HT-29 (cell line): ENCODE measurements around the gene PDS5B. TPM values are rescaled to one million over a fixed set of nuclear protein-coding genes. Genes with fewer than 3 reads are reported as not detected.
A peak's percentile ranks its signal among the peaks of the same experiment; 100 is the strongest.
"Not testable (repeated sequence)": the region's sequence is repeated elsewhere in the genome, so short reads cannot be mapped to it uniquely, and the experiment has no call there.

Source experiments
- DNase-seq: peaks from one replicate; pipeline ENCODE4 v3.0.0-alpha.2; 2015; ENCODE audit warnings: low spot score
- total RNA-seq: library from RNA; depleted of rRNA; stranded (reverse); fragments of >200 nt; shearing (Covaris generic); gene quantifications from 2 replicates; pipeline ENCODE4 v1.2.3, GENCODE V29; 2014; rRNA removed

PDS5B gene
- total RNA-seq, result 20.3 and 21.0 TPM in 2 replicates

- peak; percentile 99 for DNase-seq
These were observed at the start of gene PDS5B for GRCh38 chr13:32586080-32586900. Gene PDS5B (plus strand): TSS chr13:32586452. CDS start chr13:32648773, 62,321 bp downstream.

- DNase-seq, result peak; percentile 16
These were observed 48.6 kb upstream of the PDS5B start for GRCh38 chr13:32537580-32538142.

GRCh38 chr13:32538143-32538620, 48.1 kb upstream of the PDS5B start:
- DNase-seq, result no peak

GRCh38 chr13:32538621-32539246, 47.5 kb upstream of the PDS5B start, which contains the start of gene N4BP2L2:
Gene N4BP2L2 (minus strand): TSS chr13:32538795. CDS start chr13:32537027, 1,768 bp downstream.
- peak; percentile 100 for DNase-seq

GRCh38 chr13:32542221-32542620, 44.0 kb upstream of the PDS5B start:
- no peak for DNase-seq

GRCh38 chr13:32545083-32545482, 41.2 kb upstream of the PDS5B start:
- no peak for DNase-seq

GRCh38 chr13:32548837-32549236, 37.4 kb upstream of the PDS5B start:
- no peak for DNase-seq

GRCh38 chr13:32549788-32550187, 36.5 kb upstream of the PDS5B start:
- no peak for DNase-seq

- no peak for DNase-seq
These were observed 32.5 kb upstream of the PDS5B start for GRCh38 chr13:32553720-32554119.

GRCh38 chr13:32555613-32556012, 30.6 kb upstream of the PDS5B start:
- DNase-seq, result no peak

- not testable (repeated sequence) for DNase-seq
These were observed 25.4 kb upstream of the PDS5B start for GRCh38 chr13:32560842-32561241.

- not testable (repeated sequence) for DNase-seq
These were observed 10.6 kb upstream of the PDS5B start for GRCh38 chr13:32575687-32576086.

- no peak for DNase-seq
These were observed 9.2 kb upstream of the PDS5B start for GRCh38 chr13:32577032-32577431.

GRCh38 chr13:32581177-32581786, 5.0 kb upstream of the PDS5B start:
- DNase-seq, result peak; percentile 73

- no peak for DNase-seq
These were observed 4.0 kb upstream of the PDS5B start for GRCh38 chr13:32582281-32582680.

- no peak for DNase-seq
These were observed 3.3 kb upstream of the PDS5B start for GRCh38 chr13:32582991-32583390.

- DNase-seq, result no peak
These were observed 637 bp upstream of the PDS5B start for GRCh38 chr13:32585550-32586079.

GRCh38 chr13:32587011-32587810, 959 bp downstream of the PDS5B start:
- peak; percentile 81 for DNase-seq

- DNase-seq, result peak; percentile 67
These were observed 1.5 kb downstream of the PDS5B start for GRCh38 chr13:32587811-32588170.

GRCh38 chr13:32588736-32589135, 2.5 kb downstream of the PDS5B start:
- no peak for DNase-seq

GRCh38 chr13:32589471-32589870, 3.2 kb downstream of the PDS5B start:
- DNase-seq, result no peak
